Measurements from ENCODE around the gene RAB4B. TPM values are rescaled to one million over a fixed set of nuclear protein-coding genes. Genes with fewer than 3 reads are reported as not detected.
A peak's percentile ranks its signal among the peaks of the same experiment; 100 is the strongest.

The RAB4B gene
- total and polyA plus RNA-seq, 2 donors (not counting 1 experiment from before 2014, with no cell fraction given): 108 to 141 TPM

- peaks cover 68% of the 10 kb centered on the region for H4K20me1 ChIP-seq (ENCODE audit: control insufficient read depth, insufficient read depth, low read length, poor library complexity, severe bottlenecking)
- peaks cover 82% of the 10 kb centered on the region for H3K4me1 Mint-ChIP-seq
- WGBS (ENCODE audit: insufficient coverage): 77% methylated on average over 7 of the region's 13 CpGs
- H3K4me3 ChIP-seq (ENCODE audit: control extremely low read depth in 1 of 5, extremely low read depth in 1 of 5, insufficient read depth in 1 of 5, low read depth in 2 of 5, low read length in 4 of 5): peak overlapping the region in 2 of 5 experiments; percentile 28 to 34
- no peaks in the 10 kb centered on the region for H3K9me3 Mint-ChIP-seq (ENCODE audit: insufficient read depth)
- peak overlapping the region; percentile 74 to 86 for H3K27ac ChIP-seq (ENCODE audit: low read length in 2 of 2)
- H3K9ac ChIP-seq (ENCODE audit: low read length): peak overlapping the region; percentile 49
- H3K36me3 ChIP-seq (replicated peaks in 1 of 2; ENCODE audit: control extremely low read depth in 1 of 2, control insufficient read depth in 1 of 2, extremely low read depth in 1 of 2, insufficient read depth in 2 of 2, low read length in 1 of 2): peaks cover 0 to 60% of the 10 kb centered on the region in 2 experiments
- H3K4me3 Mint-ChIP-seq: peak overlapping the region; percentile 92
- H3K79me2 ChIP-seq (ENCODE audit: control insufficient read depth, insufficient read depth, low read length): peaks cover 78% of the 10 kb centered on the region
- H3K9me3 ChIP-seq (ENCODE audit: control extremely low read depth in 1 of 3, control insufficient read depth in 2 of 3, insufficient read depth in 1 of 3, low read length in 2 of 3): no peaks in the 10 kb centered on the region
- ChIA-PET POLR2A (interaction anchor here (0.6 to 1.3 kb wide), 2 partner anchors 24 to 85 kb away, joined by 3 read pairs; partner anchors contain the start of genes COQ8B, ITPKC and RAB4B), CTCF (interaction anchor here (1.0 to 2.1 kb wide), 3 partner anchors 17 to 49 kb away, joined by 4 to 8 read pairs (median 5); partner anchors contain the start of gene RAB4B)
- intact Hi-C loops (cut with micrococcal nuclease): no loop called here
- H3K27me3 Mint-ChIP-seq: no peaks in the 10 kb centered on the region
- DNase-seq: peak; percentile 24
- H2AFZ ChIP-seq (ENCODE audit: insufficient read depth, low read depth, low read length, poor library complexity, severe bottlenecking): no peak overlapping the region
- H3K4me2 ChIP-seq (replicated peaks; ENCODE audit: low read depth, low read length, poor library complexity, severe bottlenecking): peak overlapping the region; percentile 93
- ATAC-seq (ENCODE audit: low read depth): no peak
- TF ChIP-seq, protein P1, sequence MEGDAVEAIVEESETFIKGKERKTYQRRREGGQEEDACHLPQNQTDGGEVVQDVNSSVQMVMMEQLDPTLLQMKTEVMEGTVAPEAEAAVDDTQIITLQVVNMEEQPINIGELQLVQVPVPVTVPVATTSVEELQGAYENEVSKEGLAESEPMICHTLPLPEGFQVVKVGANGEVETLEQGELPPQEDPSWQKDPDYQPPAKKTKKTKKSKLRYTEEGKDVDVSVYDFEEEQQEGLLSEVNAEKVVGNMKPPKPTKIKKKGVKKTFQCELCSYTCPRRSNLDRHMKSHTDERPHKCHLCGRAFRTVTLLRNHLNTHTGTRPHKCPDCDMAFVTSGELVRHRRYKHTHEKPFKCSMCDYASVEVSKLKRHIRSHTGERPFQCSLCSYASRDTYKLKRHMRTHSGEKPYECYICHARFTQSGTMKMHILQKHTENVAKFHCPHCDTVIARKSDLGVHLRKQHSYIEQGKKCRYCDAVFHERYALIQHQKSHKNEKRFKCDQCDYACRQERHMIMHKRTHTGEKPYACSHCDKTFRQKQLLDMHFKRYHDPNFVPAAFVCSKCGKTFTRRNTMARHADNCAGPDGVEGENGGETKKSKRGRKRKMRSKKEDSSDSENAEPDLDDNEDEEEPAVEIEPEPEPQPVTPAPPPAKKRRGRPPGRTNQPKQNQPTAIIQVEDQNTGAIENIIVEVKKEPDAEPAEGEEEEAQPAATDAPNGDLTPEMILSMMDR (IDR thresholded peaks at IDR 0.05): no peak
- TF ChIP-seq EZH2 (IDR thresholded peaks at IDR 0.05; ENCODE audit: borderline replicate concordance, insufficient read depth, low read depth, low read length, poor library complexity, severe bottlenecking): no peak
- H3K4me1 ChIP-seq (ENCODE audit: control insufficient read depth in 2 of 2, insufficient read depth in 2 of 2, low read length in 2 of 2): peaks cover 79 to 81% of the 10 kb centered on the region in 2 donors
- H3K27ac Mint-ChIP-seq: peak overlapping the region; percentile 95
- no peaks in the 10 kb centered on the region for H3K27me3 ChIP-seq (replicated peaks in 1 of 4; ENCODE audit: control extremely low read depth in 1 of 4, control insufficient read depth in 3 of 4, insufficient read depth in 4 of 4, low read length in 3 of 4)
Measured at GRCh38 chr19:40801426-40802299, 23.6 kb downstream of the RAB4B start.

Measured in B cell (primary cell).